Loucy (cell line): Measurements from ENCODE around the gene TMEM156.

Source experiments
- H2AFZ ChIP-seq: fragments of 200-600 bp; sonication (generic); 2 replicates; pipeline ENCODE4 v1.6.0; 2016; ENCODE audit warnings: antibody characterized with exemption, mild to moderate bottlenecking, low read length, moderate library complexity
- H3F3A ChIP-seq: fragments of 200-600 bp; 2 replicates; pipeline ENCODE4 v1.6.0; 2016; ENCODE audit warnings: antibody characterized with exemption, low read depth, mild to moderate bottlenecking
- H3K27me3 ChIP-seq: fragments of 200-600 bp; sonication (generic); 2 replicates; pipeline ENCODE4 v1.6.1; 2014; ENCODE audit warnings: low read length, mild to moderate bottlenecking; ENCODE audit not compliant: insufficient read depth, poor library complexity, severe bottlenecking
- H3K36me3 ChIP-seq: fragments of 200-600 bp; sonication (generic); 2 replicates; pipeline ENCODE4 v1.6.1; 2016; ENCODE audit warnings: low read length; ENCODE audit not compliant: insufficient read depth
- H3K4me1 ChIP-seq: fragments of 200-600 bp; sonication (generic); 2 replicates; pipeline ENCODE4 v1.5.1; 2014; ENCODE audit warnings: low read length, mild to moderate bottlenecking; ENCODE audit not compliant: insufficient read depth, poor library complexity, severe bottlenecking
- H3K4me2 ChIP-seq: fragments of 200-600 bp; sonication (generic); 2 replicates; pipeline ENCODE4 v1.6.0; 2014; ENCODE audit warnings: antibody characterized with exemption, low read length, low read depth, mild to moderate bottlenecking; ENCODE audit not compliant: poor library complexity, severe bottlenecking
- H3K4me3 ChIP-seq: fragments of 200-600 bp; sonication (generic); 2 replicates; pipeline ENCODE4 v1.5.1; 2014; ENCODE audit warnings: low read length, mild to moderate bottlenecking, mixed read lengths; ENCODE audit not compliant: poor library complexity, severe bottlenecking
- H3K79me2 ChIP-seq: fragments of 200-600 bp; sonication (generic); 2 replicates; pipeline ENCODE4 v1.6.1; 2014; ENCODE audit warnings: low read length; ENCODE audit not compliant: insufficient read depth
- H3K9ac ChIP-seq: fragments of 200-600 bp; sonication (generic); 2 replicates; pipeline ENCODE4 v1.6.0; 2014; ENCODE audit warnings: mild to moderate bottlenecking, low read depth, low read length, moderate library complexity; ENCODE audit not compliant: poor library complexity, severe bottlenecking
- H3K9me2 ChIP-seq: fragments of 200-600 bp; sonication (generic); replicated peaks from 2 replicates; pipeline ENCODE4 v1.6.1; 2016; ENCODE audit warnings: low read depth, low read length, mixed read lengths
- H3K9me3 ChIP-seq: fragments of 200-600 bp; sonication (generic); 2 replicates; pipeline ENCODE4 v1.6.1; 2014; ENCODE audit warnings: mild to moderate bottlenecking, antibody characterized with exemption, low read length, low read depth; ENCODE audit not compliant: insufficient read depth
- H4K20me1 ChIP-seq: fragments of 200-600 bp; sonication (generic); 2 replicates; pipeline ENCODE4 v1.6.0; 2014; ENCODE audit warnings: antibody characterized with exemption, low read length, mild to moderate bottlenecking; ENCODE audit not compliant: insufficient read depth, poor library complexity, severe bottlenecking
- CTCF ChIP-seq: fragments of 200-600 bp; sonication (generic); conservative IDR thresholded peaks from 2 replicates; pipeline ENCODE4 v1.5.1; 2014; ENCODE audit warnings: mild to moderate bottlenecking, antibody characterized with exemption, low read length
- EZH2phosphoT487 ChIP-seq: fragments of 200-600 bp; IDR thresholded peaks from 2 replicates; pipeline ENCODE4 v1.6.1; 2018; ENCODE audit warnings: antibody characterized with exemption, mild to moderate bottlenecking, moderate library complexity, borderline replicate concordance

Gene TMEM156

GRCh38 chr4:38926896-38927295 lies 105.3 kb downstream of the TMEM156 start:
- H3K4me2 ChIP-seq: no peak overlapping the region
- H4K20me1 ChIP-seq: no peaks in the 10 kb centered on the region
- H3K9me3 ChIP-seq: no peaks in the 10 kb centered on the region
- TF ChIP-seq CTCF: no peak
- no peak for TF ChIP-seq EZH2phosphoT487
- H3K9ac ChIP-seq: no peak overlapping the region
- no peak overlapping the region for H3K4me3 ChIP-seq
- H3K36me3 ChIP-seq: no peaks in the 10 kb centered on the region
- no peaks in the 10 kb centered on the region for H3K4me1 ChIP-seq
- H3K27me3 ChIP-seq: no peaks in the 10 kb centered on the region
- H2AFZ ChIP-seq: no peak overlapping the region
- H3F3A ChIP-seq: no peaks in the 10 kb centered on the region
- no peaks in the 10 kb centered on the region for H3K9me2 ChIP-seq
- H3K79me2 ChIP-seq: no peaks in the 10 kb centered on the region

GRCh38 chr4:38925492-38926413 lies 106.5 kb downstream of the TMEM156 start:
- Histone ChIP-seq H3K4me1 (no peaks in the 10 kb centered on the region), H2AFZ (no peak overlapping the region), H3K79me2 (no peaks in the 10 kb centered on the region), H3K4me3 (no peak overlapping the region), H3K9me2 (no peaks in the 10 kb centered on the region), H3K27me3 (no peaks in the 10 kb centered on the region), H3K9ac (no peak overlapping the region), H3F3A (no peaks in the 10 kb centered on the region), H3K9me3 (no peaks in the 10 kb centered on the region), H3K4me2 (no peak overlapping the region), H3K36me3 (no peaks in the 10 kb centered on the region), H4K20me1 (no peaks in the 10 kb centered on the region)
- TF ChIP-seq EZH2phosphoT487 (no peak), CTCF (no peak)

- no peaks in the 10 kb centered on the region for H3K9me2 ChIP-seq
- no peaks in the 10 kb centered on the region for H3K36me3 ChIP-seq
- H3F3A ChIP-seq: no peaks in the 10 kb centered on the region
- no peak overlapping the region for H3K4me2 ChIP-seq
- no peaks in the 10 kb centered on the region for H3K9me3 ChIP-seq
- no peaks in the 10 kb centered on the region for H4K20me1 ChIP-seq
- H3K79me2 ChIP-seq: no peaks in the 10 kb centered on the region
- no peak overlapping the region for H2AFZ ChIP-seq
- no peak for TF ChIP-seq EZH2phosphoT487
- no peak for TF ChIP-seq CTCF
- H3K4me3 ChIP-seq: no peak overlapping the region
- peaks cover 6% of the 10 kb centered on the region for H3K4me1 ChIP-seq
- no peak overlapping the region for H3K9ac ChIP-seq
- H3K27me3 ChIP-seq: no peaks in the 10 kb centered on the region
Measured at GRCh38 chr4:38924353-38924752, 107.9 kb downstream of the TMEM156 start.
